Uterus (tissue), 4 donors: ENCODE results near the gene PACRG. TPM values are rescaled to one million over a fixed set of nuclear protein-coding genes. Genes with fewer than 3 reads are reported as not detected.

Source experiments
- DNase-seq, 2 donors: peaks; one replicate each; pipeline ENCODE4 v3.0.0-alpha.2; 2019 to 2020
- H3K27ac ChIP-seq, 2 donors: fragments of 200-600 bp; sonication (generic); 1 replicate in 1 of 2; 2 replicates in 1 of 2; pipeline ENCODE4 v1.5.1; 2016 to 2018
- H3K27me3 ChIP-seq, 2 donors: fragments of 200-600 bp; sonication (generic); one replicate each; pipeline ENCODE4 v1.5.1; 2018 to 2019; ENCODE audit warnings: control low read depth in 1 of 2
- H3K36me3 ChIP-seq, 2 donors: fragments of 200-600 bp; sonication (generic); one replicate each; pipeline ENCODE4 v1.5.1; 2019; ENCODE audit warnings: control low read depth in 1 of 2
- H3K4me1 ChIP-seq, 2 donors: fragments of 200-600 bp; sonication (generic); one replicate each; pipeline ENCODE4 v1.5.1; 2018 to 2019; ENCODE audit warnings: control low read depth in 1 of 2
- H3K4me3 ChIP-seq, 2 donors: fragments of 200-600 bp; sonication (generic); 1 replicate in 1 of 2; 2 replicates in 1 of 2; pipeline ENCODE4 v1.5.1; 2018 to 2019; ENCODE audit warnings: mild to moderate bottlenecking in 1 of 2
- H3K9me3 ChIP-seq, 2 donors: fragments of 200-600 bp; sonication (generic); one replicate each; pipeline ENCODE4 v1.5.1; 2019; ENCODE audit warnings: control low read depth in 1 of 2
- CTCF ChIP-seq, 4 experiments: fragments of 200-600 bp in 2 of 4; fragments of 450-650 bp in 2 of 4; sonication (generic) in 2 of 4; IDR thresholded peaks; one replicate each; pipeline ENCODE4 v1.5.1; 2016 to 2019; ENCODE audit warnings: antibody characterized with exemption in 4 of 4, mild to moderate bottlenecking in 2 of 4, moderate library complexity in 1 of 4
- POLR2A ChIP-seq, 2 donors: fragments of 450-650 bp; IDR thresholded peaks; one replicate each; pipeline ENCODE4 v1.6.1; 2016; ENCODE audit warnings: antibody characterized with exemption in 2 of 2, mild to moderate bottlenecking in 1 of 2, moderate library complexity in 1 of 2
- intact Hi-C: fragments of 100-400 bp; cut with DNase I; formaldehyde crosslinking; loops from one replicate; pipeline ENCODE4 v1.15.1; 2023; ENCODE audit warnings: low total_unique reads
- total RNA-seq, 4 donors: library from RNA; depleted of rRNA in 3 of 4; stranded (reverse); fragments of >200 nt in 3 of 4; gene quantifications; one replicate each; pipeline versions ENCODE4 v1.1.0 to v1.2.4, GENCODE V29; 2014 to 2023
- donor health status: DM: yes; HTN: yes; CAD: no.

Gene PACRG
- total RNA-seq, 4 donors from 2014 or later, result 4.6 to 12.3 (median 7.5) TPM

GRCh38 chr6:162952423-162952822 lies 224.6 kb downstream of the PACRG start:
- H3K4me3 ChIP-seq, result no peak overlapping the region
- no peak for DNase-seq
- H3K27ac ChIP-seq, result no peak overlapping the region
- no peaks in the 10 kb centered on the region for H3K4me1 ChIP-seq
- no peaks in the 10 kb centered on the region for H3K9me3 ChIP-seq
- H3K27me3 ChIP-seq, result no peaks in the 10 kb centered on the region
- intact Hi-C loops, result no loop called here
- TF ChIP-seq POLR2A (IDR thresholded peaks at IDR 0.05) (no peak), CTCF (IDR thresholded peaks at IDR 0.05) (no peak)
- H3K36me3 ChIP-seq, result no peaks in the 10 kb centered on the region

GRCh38 chr6:162957062-162957461 lies 229.3 kb downstream of the PACRG start:
- no peak for DNase-seq
- H3K27ac ChIP-seq, result no peak overlapping the region
- H3K9me3 ChIP-seq, result no peaks in the 10 kb centered on the region
- H3K4me3 ChIP-seq, result no peak overlapping the region
- intact Hi-C loops, result no loop called here
- H3K36me3 ChIP-seq, result no peaks in the 10 kb centered on the region
- TF ChIP-seq CTCF (IDR thresholded peaks at IDR 0.05), result no peak
- TF ChIP-seq POLR2A (IDR thresholded peaks at IDR 0.05), result no peak
- H3K27me3 ChIP-seq, result no peaks in the 10 kb centered on the region
- H3K4me1 ChIP-seq, result no peaks in the 10 kb centered on the region

GRCh38 chr6:162960679-162961457 lies 233.1 kb downstream of the PACRG start:
- Histone ChIP-seq H3K4me3 (no peak overlapping the region), H3K27me3 (no peaks in the 10 kb centered on the region), H3K4me1 (no peaks in the 10 kb centered on the region), H3K36me3 (no peaks in the 10 kb centered on the region), H3K9me3 (no peaks in the 10 kb centered on the region), H3K27ac (no peak overlapping the region)
- DNase-seq, result no peak
- intact Hi-C loops, result no loop called here
- TF ChIP-seq CTCF (IDR thresholded peaks at IDR 0.05) (no peak), POLR2A (IDR thresholded peaks at IDR 0.05) (no peak)

- TF ChIP-seq CTCF (IDR thresholded peaks at IDR 0.05) (no peak), POLR2A (IDR thresholded peaks at IDR 0.05) (no peak)
- Histone ChIP-seq H3K9me3 (no peaks in the 10 kb centered on the region), H3K4me1 (no peaks in the 10 kb centered on the region), H3K27ac (no peak overlapping the region), H3K36me3 (no peaks in the 10 kb centered on the region), H3K4me3 (no peak overlapping the region), H3K27me3 (no peaks in the 10 kb centered on the region)
- intact Hi-C loops, result no loop called here
- DNase-seq, result no peak
Observed at GRCh38 chr6:162962093-162962492, 234.3 kb downstream of the PACRG start.

- H3K27me3 ChIP-seq, result no peaks in the 10 kb centered on the region
- no peaks in the 10 kb centered on the region for H3K36me3 ChIP-seq
- intact Hi-C loops, result no loop called here
- H3K27ac ChIP-seq, result no peak overlapping the region
- no peak for DNase-seq
- no peaks in the 10 kb centered on the region for H3K4me1 ChIP-seq
- TF ChIP-seq POLR2A (IDR thresholded peaks at IDR 0.05), result no peak
- no peak for TF ChIP-seq CTCF (IDR thresholded peaks at IDR 0.05)
- no peaks in the 10 kb centered on the region for H3K9me3 ChIP-seq
- no peak overlapping the region for H3K4me3 ChIP-seq
Observed at GRCh38 chr6:162963861-162964260, 236.1 kb downstream of the PACRG start.
